ENCODE data around the gene CLEC18B. TPM values are rescaled to one million over a fixed set of nuclear protein-coding genes. Genes with fewer than 3 reads are reported as not detected.
A peak's percentile ranks its signal among the peaks of the same experiment; 100 is the strongest.

CLEC18B gene
- total and polyA plus RNA-seq, 2 of the 4 experiments (the other 2 are of a cell fraction), result 0.17 TPM; not detected in 1

- H3K4ac ChIP-seq (ENCODE audit: low read depth, low read length), result no peak overlapping the region
- no peaks in the 10 kb centered on the region for H3K27me3 ChIP-seq (ENCODE audit: control insufficient read depth, insufficient read depth, low read length)
- dilution Hi-C loops (cut with HindIII; ENCODE audit: low sequenced_read_pairs, unreplicated experiment) (no loop called here), intact Hi-C loops (cut with micrococcal nuclease) (no loop called here), in situ Hi-C loops (cut with MboI; ENCODE audit: low sequenced_read_pairs) (no loop called here)
- H2AK9ac ChIP-seq (replicated peaks; ENCODE audit: low read depth, low read length, poor library complexity), result peak overlapping the region; percentile 23
- ATAC-seq (ENCODE audit: low read depth), result no peak
- ChIA-PET POLR2A (ENCODE audit: unreplicated experiment) (no interaction called here), CTCF (no interaction called here)
- no peak overlapping the region for H3K27ac ChIP-seq (ENCODE audit: insufficient read depth, low read length)
- no peak overlapping the region for H2BK120ac ChIP-seq (ENCODE audit: low read depth, low read length)
- H3K18ac ChIP-seq (ENCODE audit: low read depth, low read length), result no peak overlapping the region
- no peak overlapping the region for H2AFZ ChIP-seq (replicated peaks; ENCODE audit: low read length, poor library complexity)
- no peak overlapping the region for H3K9ac ChIP-seq (ENCODE audit: low read depth, low read length)
- peaks cover 10% of the 10 kb centered on the region for H3K4me1 ChIP-seq (ENCODE audit: control insufficient read depth, insufficient read depth, low read length)
- H4K5ac ChIP-seq (ENCODE audit: low read depth, low read length), result no peak overlapping the region
- BruUV-seq (replicated peaks), result no TSS peak
- no peak overlapping the region for H3K56ac ChIP-seq (ENCODE audit: extremely low read depth, insufficient read depth, low read length)
- no peaks in the 10 kb centered on the region for H3K9me3 ChIP-seq (ENCODE audit: control insufficient read depth, insufficient read depth, low read length)
- H2AK5ac ChIP-seq (ENCODE audit: low read depth, low read length), result 0 out of 2 replicates have a peak overlapping the region, but pooled peaks have one; percentile 27
- H4K8ac ChIP-seq (ENCODE audit: low read depth in 2 of 2, low read length in 2 of 2), result no peak overlapping the region
- 90% methylated on average over 2 of the region's 20 CpGs; no CpG with 5 or more reads in 1 of the 2 experiments for WGBS, 2 experiments (ENCODE audit: extremely low coverage in 2 of 2, insufficient read length in 1 of 2)
- no peak overlapping the region for H2BK5ac ChIP-seq (ENCODE audit: low read depth, low read length, poor library complexity, severe bottlenecking)
- peaks cover 30% of the 10 kb centered on the region for H3K9me1 ChIP-seq (ENCODE audit: insufficient read depth, low read length)
- no peak overlapping the region for H2BK15ac ChIP-seq (ENCODE audit: low read depth, low read length)
- no peak overlapping the region for H4K91ac ChIP-seq (ENCODE audit: insufficient read depth, low read depth, low read length)
- no peak overlapping the region for H3K14ac ChIP-seq (replicated peaks; ENCODE audit: low read depth, low read length)
- H3K79me1 ChIP-seq (ENCODE audit: low read depth in 1 of 2, low read length in 2 of 2), result peaks cover 7 to 48% of the 10 kb centered on the region in 2 experiments; a peak in 3 of 4 replicates
- H4K20me1 ChIP-seq (ENCODE audit: insufficient read depth, low read length), result peaks cover 13% of the 10 kb centered on the region; the same call in 1 of the 2 replicates
- H3K4me2 ChIP-seq (ENCODE audit: low read depth, low read length), result no peak overlapping the region
- H3K36me3 ChIP-seq (ENCODE audit: control insufficient read depth, insufficient read depth, low read length), result peaks cover 37% of the 10 kb centered on the region
- H3K4me3 ChIP-seq (ENCODE audit: insufficient read depth, low read depth, low read length), result no peak overlapping the region
- no peak overlapping the region for H3K23ac ChIP-seq (ENCODE audit: low read depth, low read length)
- DNase-seq, result no peak
- H2BK20ac ChIP-seq (ENCODE audit: low read depth, low read length), result no peak overlapping the region
- TF ChIP-seq RAD21 (IDR thresholded peaks at IDR 0.05; ENCODE audit: low read length) (no peak), MXI1 (IDR thresholded peaks at IDR 0.05; ENCODE audit: borderline replicate concordance, low read depth, low read length) (no peak), MAZ (IDR thresholded peaks at IDR 0.05; ENCODE audit: borderline replicate concordance, low read depth, low read length) (no peak), CEBPB (IDR thresholded peaks at IDR 0.05; ENCODE audit: low read depth, low read length) (no peak), SMC3 (IDR thresholded peaks at IDR 0.05; ENCODE audit: low read depth, low read length) (no peak), FOS (IDR thresholded peaks at IDR 0.05; ENCODE audit: low read depth, low read length) (no peak), NFE2L2 (IDR thresholded peaks at IDR 0.05; ENCODE audit: low read depth, low read length) (no peak), BHLHE40 (IDR thresholded peaks at IDR 0.05; ENCODE audit: low read depth, low read length) (no peak), RFX5 (IDR thresholded peaks at IDR 0.05; ENCODE audit: low read depth, low read length) (no peak), ELK1 (IDR thresholded peaks at IDR 0.05; ENCODE audit: borderline replicate concordance, low read depth, low read length) (no peak), RCOR1 (IDR thresholded peaks at IDR 0.05; ENCODE audit: insufficient replicate concordance, low read length) (no peak), POLR2A (IDR thresholded peaks at IDR 0.05; ENCODE audit: low read depth, low read length) (no peak), MAFK (IDR thresholded peaks at IDR 0.05; ENCODE audit: low read depth, low read length) (no peak)
- TF ChIP-seq, protein P1, sequence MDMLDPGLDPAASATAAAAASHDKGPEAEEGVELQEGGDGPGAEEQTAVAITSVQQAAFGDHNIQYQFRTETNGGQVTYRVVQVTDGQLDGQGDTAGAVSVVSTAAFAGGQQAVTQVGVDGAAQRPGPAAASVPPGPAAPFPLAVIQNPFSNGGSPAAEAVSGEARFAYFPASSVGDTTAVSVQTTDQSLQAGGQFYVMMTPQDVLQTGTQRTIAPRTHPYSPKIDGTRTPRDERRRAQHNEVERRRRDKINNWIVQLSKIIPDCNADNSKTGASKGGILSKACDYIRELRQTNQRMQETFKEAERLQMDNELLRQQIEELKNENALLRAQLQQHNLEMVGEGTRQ (IDR thresholded peaks at IDR 0.05; ENCODE audit: low read depth, low read length), result no peak
- TF ChIP-seq, protein P2, sequence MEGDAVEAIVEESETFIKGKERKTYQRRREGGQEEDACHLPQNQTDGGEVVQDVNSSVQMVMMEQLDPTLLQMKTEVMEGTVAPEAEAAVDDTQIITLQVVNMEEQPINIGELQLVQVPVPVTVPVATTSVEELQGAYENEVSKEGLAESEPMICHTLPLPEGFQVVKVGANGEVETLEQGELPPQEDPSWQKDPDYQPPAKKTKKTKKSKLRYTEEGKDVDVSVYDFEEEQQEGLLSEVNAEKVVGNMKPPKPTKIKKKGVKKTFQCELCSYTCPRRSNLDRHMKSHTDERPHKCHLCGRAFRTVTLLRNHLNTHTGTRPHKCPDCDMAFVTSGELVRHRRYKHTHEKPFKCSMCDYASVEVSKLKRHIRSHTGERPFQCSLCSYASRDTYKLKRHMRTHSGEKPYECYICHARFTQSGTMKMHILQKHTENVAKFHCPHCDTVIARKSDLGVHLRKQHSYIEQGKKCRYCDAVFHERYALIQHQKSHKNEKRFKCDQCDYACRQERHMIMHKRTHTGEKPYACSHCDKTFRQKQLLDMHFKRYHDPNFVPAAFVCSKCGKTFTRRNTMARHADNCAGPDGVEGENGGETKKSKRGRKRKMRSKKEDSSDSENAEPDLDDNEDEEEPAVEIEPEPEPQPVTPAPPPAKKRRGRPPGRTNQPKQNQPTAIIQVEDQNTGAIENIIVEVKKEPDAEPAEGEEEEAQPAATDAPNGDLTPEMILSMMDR (conservative IDR thresholded peaks at IDR 0.05; ENCODE audit: low read depth, low read length), result no peak
Measured at GRCh38 chr16:74450967-74451760, 29.9 kb upstream of the CLEC18B start.

Measured in IMR-90 (cell line).